Heart right ventricle (tissue), 16 donors: ENCODE data around the gene ZNF778. TPM values are rescaled to one million over a fixed set of nuclear protein-coding genes. Genes with fewer than 3 reads are reported as not detected.

Experiments
- ATAC-seq, 8 donors: fragments of 200-7000 bp; cut with Tn5 transposase; one replicate each; pipeline ENCODE4 v1.9.1; 2020; ENCODE audit warnings: mild to moderate bottlenecking in 8 of 8, moderate library complexity in 8 of 8, moderate number of reproducible peaks in 1 of 8
- DNase-seq, 2 donors: peaks; one replicate each; pipeline ENCODE4 v3.0.0-alpha.2; 2020
- H3K27ac ChIP-seq, 10 donors: fragments of 200-600 bp; sonication (generic) in 2 of 10; one replicate each; pipeline versions ENCODE4 v1.5.0 to v1.8.0; 2020 to 2022; ENCODE audit warnings: mild to moderate bottlenecking in 3 of 10
- H3K27me3 ChIP-seq, 7 donors: fragments of 200-600 bp; one replicate each; pipeline ENCODE4 v1.8.0; 2021 to 2022; ENCODE audit warnings: mild to moderate bottlenecking in 2 of 7
- H3K36me3 ChIP-seq, 9 donors: fragments of 200-600 bp; sonication (generic) in 1 of 9; one replicate each; pipeline versions ENCODE4 v1.5.0 to v1.8.0; 2020 to 2022; ENCODE audit warnings: mild to moderate bottlenecking in 2 of 9
- H3K4me1 ChIP-seq, 9 donors: fragments of 200-600 bp; sonication (generic) in 1 of 9; one replicate each; pipeline versions ENCODE4 v1.5.0 to v1.8.0; 2020 to 2022; ENCODE audit warnings: mild to moderate bottlenecking in 4 of 9
- H3K4me3 ChIP-seq, 10 donors: fragments of 200-600 bp; sonication (generic) in 2 of 10; one replicate each; pipeline versions ENCODE4 v1.5.0 to v1.8.0; 2020 to 2022; ENCODE audit warnings: mild to moderate bottlenecking in 7 of 10, moderate library complexity in 2 of 10
- H3K9me3 ChIP-seq, 11 donors: fragments of 200-600 bp in 10 of 11; sonication (generic) in 2 of 11; one replicate each; pipeline versions ENCODE4 v1.5.0 to v1.8.0; 2013 to 2022; ENCODE audit warnings: mild to moderate bottlenecking in 2 of 11, control low read depth in 1 of 11, moderate library complexity in 1 of 11
- WGBS, 2 donors: extraction: QIAGEN DNeasy Blood & Tissue Kit; methylation state at CpG; one replicate each; pipeline ENCODE4 v1.1.7; 2013; ENCODE audit warnings: inconsistent platforms in 1 of 2; 5-methylcytosine and 5-hydroxymethylcytosine counted together
- intact Hi-C, 10 donors: fragments of 100-400 bp; cut with DNase I; formaldehyde crosslinking; loops; one replicate each; pipeline versions ENCODE4 v1.11.1 to v1.14.2; 2022
- polyA plus RNA-seq, 2 donors: library from polyadenylated mRNA; stranded (reverse); fragments of 200-250 nt; gene quantifications; one replicate each; pipeline ENCODE4 v1.2.3, GENCODE V29; 2013
- total RNA-seq, 10 donors: library from RNA; stranded (reverse); fragmentation: NEBNext Ultra II Directional in 3 of 10; extraction: Animal tissue kit (Norgen Biotek cat#: 25700) in 3 of 10; gene quantifications; one replicate each; pipeline versions ENCODE4 v1.2.1 to v1.2.4, GENCODE V29; 2021 to 2023
- TF ChIP-seq, protein P1 (sequence below), 9 donors: fragments of 200-600 bp; sonication (generic) in 2 of 9; IDR thresholded peaks; one replicate each; pipeline versions ENCODE4 v1.5.0 to v1.8.0; 2021 to 2022; ENCODE audit warnings: antibody characterized with exemption in 9 of 9, mild to moderate bottlenecking in 5 of 9, moderate library complexity in 1 of 9
- donor health status: Arrhythmogenic right ventricular cardiomyopathy.
- donor health status: ischemic (EF 13 %, LVEDD 7.1; RV severe dilation, severe dysfunction).
- donor health status: healthy with polysubstance abuse.
- donor health status: DM: no; HTN: yes; CAD: no.
- donor health status: DM: no; HTN: no; CAD: no.
- donor health status: ischemic (EF 25% LVEDD 6.9; RV normal size, moderate dysfunction).
- donor health status: ischemic (EF 25% LVEDD 5.7; RV mildly dilated, moderate dysfunction).
- donor health status: healthy.
- donor health status: DM: yes; HTN: yes; CAD: no.
- donor health status: Ischemic cardiomyopathy.
- donor health status: ischemic (EF 35%, LVEDD 5.7; RV mildly dilated, moderate dysfunction).
- donor health status: nonischemic (EF 11% LVEDD 7.7; RV severe dilation, severe dysfunction).
- donor health status: DM: yes; HTN: yes; CAD: no.
- donor health status: PGD.
- donor health status: ischemic (EF 29% LVEDD 5.4; RV normal size, mild dysfunction).
- donor health status: nonischemic (EF 23%, LVEDD 6.1; RV moderate dilation, normal function).

The ZNF778 gene
- total and polyA plus RNA-seq, 12 donors = 1.7 to 11.3 (median 8.2) TPM

GRCh38 chr16:89178453-89179147, 38.9 kb upstream of the ZNF778 start:
- H3K27ac ChIP-seq = no peak overlapping the region
- H3K4me3 ChIP-seq = no peak overlapping the region
- ATAC-seq (no peak), DNase-seq (no peak)
- H3K27me3 ChIP-seq = peaks cover 7 to 66% (median 42%) of the 10 kb centered on the region in 7 donors
- TF ChIP-seq, protein P1, sequence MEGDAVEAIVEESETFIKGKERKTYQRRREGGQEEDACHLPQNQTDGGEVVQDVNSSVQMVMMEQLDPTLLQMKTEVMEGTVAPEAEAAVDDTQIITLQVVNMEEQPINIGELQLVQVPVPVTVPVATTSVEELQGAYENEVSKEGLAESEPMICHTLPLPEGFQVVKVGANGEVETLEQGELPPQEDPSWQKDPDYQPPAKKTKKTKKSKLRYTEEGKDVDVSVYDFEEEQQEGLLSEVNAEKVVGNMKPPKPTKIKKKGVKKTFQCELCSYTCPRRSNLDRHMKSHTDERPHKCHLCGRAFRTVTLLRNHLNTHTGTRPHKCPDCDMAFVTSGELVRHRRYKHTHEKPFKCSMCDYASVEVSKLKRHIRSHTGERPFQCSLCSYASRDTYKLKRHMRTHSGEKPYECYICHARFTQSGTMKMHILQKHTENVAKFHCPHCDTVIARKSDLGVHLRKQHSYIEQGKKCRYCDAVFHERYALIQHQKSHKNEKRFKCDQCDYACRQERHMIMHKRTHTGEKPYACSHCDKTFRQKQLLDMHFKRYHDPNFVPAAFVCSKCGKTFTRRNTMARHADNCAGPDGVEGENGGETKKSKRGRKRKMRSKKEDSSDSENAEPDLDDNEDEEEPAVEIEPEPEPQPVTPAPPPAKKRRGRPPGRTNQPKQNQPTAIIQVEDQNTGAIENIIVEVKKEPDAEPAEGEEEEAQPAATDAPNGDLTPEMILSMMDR (IDR thresholded peaks at IDR 0.05) = no peak
- 76 to 79% methylated on average over 24 of the region's 24 CpGs for WGBS, 2 donors
- H3K9me3 ChIP-seq = no peaks in the 10 kb centered on the region
- intact Hi-C loops = loop anchor here in 1 of 10 donors (10.0 kb wide), 1 partner anchor 364 kb away; the partner anchor contains the start of gene APRT
- no peaks in the 10 kb centered on the region for H3K36me3 ChIP-seq
- no peaks in the 10 kb centered on the region for H3K4me1 ChIP-seq

DNA sequence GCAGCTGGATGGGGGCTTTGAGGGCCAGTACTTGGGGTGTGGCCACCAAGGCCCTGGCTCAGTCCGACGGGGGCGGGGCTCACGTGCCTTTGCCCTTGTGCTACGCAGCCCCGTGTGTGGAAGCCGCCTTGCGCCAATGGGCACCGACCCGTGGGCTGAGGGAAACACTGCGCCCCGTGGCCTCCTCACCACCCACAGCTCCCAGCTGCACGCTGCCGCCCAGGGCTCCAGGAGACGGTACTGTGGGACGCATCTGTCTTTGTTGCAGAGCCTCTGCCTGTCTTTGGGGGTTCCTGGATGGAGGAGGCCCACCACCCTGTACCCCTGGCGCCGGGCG, 38.4 kb upstream of the ZNF778 start:
- Histone ChIP-seq H3K4me1 (no peaks in the 10 kb centered on the region), H3K9me3 (no peaks in the 10 kb centered on the region), H3K36me3 (no peaks in the 10 kb centered on the region), H3K27me3 (peaks cover 7 to 66% (median 42%) of the 10 kb centered on the region in 7 donors), H3K27ac (no peak overlapping the region), H3K4me3 (no peak overlapping the region)
- intact Hi-C loops = loop anchor here in 1 of 10 donors (10.0 kb wide), 1 partner anchor 364 kb away; the partner anchor contains the start of gene APRT
- no peak for ATAC-seq
- no peak for DNase-seq
- WGBS, 2 donors = 88 to 90% methylated on average over 19 of the region's 19 CpGs
- TF ChIP-seq, protein P1 (IDR thresholded peaks at IDR 0.05) = no peak

- H3K9me3 ChIP-seq = no peaks in the 10 kb centered on the region
Measured at GRCh38 chr16:89179656-89180315, 37.7 kb upstream of the ZNF778 start.

DNA sequence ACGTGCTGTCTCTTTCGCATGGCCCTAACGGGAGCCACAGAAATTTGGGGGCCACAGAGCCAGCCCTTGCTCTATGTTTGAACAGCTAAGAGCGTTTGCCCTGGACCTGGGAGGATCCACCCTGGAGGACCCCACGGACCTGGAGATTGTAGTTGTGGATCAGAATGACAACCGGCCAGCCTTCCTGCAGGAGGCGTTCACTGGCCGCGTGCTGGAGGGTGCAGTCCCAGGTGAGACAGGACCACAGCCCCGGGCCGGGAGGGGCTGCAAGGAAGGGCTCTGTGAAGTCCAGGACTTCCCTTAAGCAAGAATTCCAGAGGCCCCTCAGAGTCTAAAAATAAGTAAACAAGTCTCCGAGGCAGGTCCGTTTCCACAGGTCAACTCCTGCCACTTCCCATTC, 34.0 kb upstream of the ZNF778 start:
- H3K4me3 ChIP-seq = no peak overlapping the region
- H3K27ac ChIP-seq = no peak overlapping the region
- intact Hi-C loops = no loop called here
- H3K27me3 ChIP-seq = peaks cover under 1 to 38% (median 27%) of the 10 kb centered on the region in 7 donors
- H3K9me3 ChIP-seq = no peaks in the 10 kb centered on the region
- 43 to 51% methylated on average over 13 of the region's 13 CpGs for WGBS, 2 donors
- ATAC-seq (no peak), DNase-seq (peak in 1 of 2 donors; percentile 1)
- no peaks in the 10 kb centered on the region for H3K4me1 ChIP-seq
- no peaks in the 10 kb centered on the region for H3K36me3 ChIP-seq
- TF ChIP-seq, protein P1 (IDR thresholded peaks at IDR 0.05) = no peak

More at GRCh38 chr16:89179656-89180315, 37.7 kb upstream of the ZNF778 start:
- H3K36me3 ChIP-seq = no peaks in the 10 kb centered on the region
- no peak for ATAC-seq
- intact Hi-C loops = loop anchor here in 1 of 10 donors (10.0 kb wide), 1 partner anchor 365 kb away; the partner anchor contains the start of gene APRT
- H3K27ac ChIP-seq = no peak overlapping the region
- 77 to 81% methylated on average over 25 of the region's 25 CpGs for WGBS, 2 donors
- no peak for DNase-seq
- TF ChIP-seq, protein P1 (IDR thresholded peaks at IDR 0.05) = no peak
- H3K4me3 ChIP-seq = no peak overlapping the region
- no peaks in the 10 kb centered on the region for H3K4me1 ChIP-seq
- peaks cover 7 to 66% (median 42%) of the 10 kb centered on the region in 7 donors for H3K27me3 ChIP-seq
